OCI-LY1 (cell line): Measurements from ENCODE around the gene UBE2H.

Source experiments
- CTCF ChIP-seq: fragments of 200-600 bp; sonication (generic), shearing (Covaris generic); IDR thresholded peaks from 2 replicates; pipeline ENCODE4 v1.5.1; 2017; ENCODE audit warnings: mild to moderate bottlenecking, antibody characterized with exemption, low read length, moderate library complexity, mixed read lengths
- EZH2 ChIP-seq: fragments of 200-600 bp; sonication (generic), shearing (Covaris generic); IDR thresholded peaks from 2 replicates; pipeline ENCODE4 v1.8.0; 2017; ENCODE audit warnings: borderline replicate concordance, mixed run types, mild to moderate bottlenecking, antibody characterized with exemption, low read length, moderate library complexity, mixed read lengths

- TF ChIP-seq EZH2 (no peak), CTCF (no peak)
These were observed 80.7 kb downstream of the UBE2H start for GRCh38 chr7:129872054-129872453.
